Hepatocyte (in vitro differentiated cells): ENCODE measurements around the gene TTL.
"Not testable (repeated sequence)": the region's sequence is repeated elsewhere in the genome, so short reads cannot be mapped to it uniquely, and the experiment has no call there.

Experiments used
- EZH2 ChIP-seq: fragments of 200-600 bp; sonication (generic); IDR thresholded peaks from 2 replicates; pipeline ENCODE4 v1.6.1; 2016; ENCODE audit warnings: antibody characterized with exemption, mild to moderate bottlenecking, borderline replicate concordance
- TF ChIP-seq, protein P1 (sequence below): fragments of 200-600 bp; sonication (generic); IDR thresholded peaks from 2 replicates; pipeline ENCODE4 v1.5.1; 2016; ENCODE audit warnings: antibody characterized with exemption, mild to moderate bottlenecking; ENCODE audit not compliant: poor library complexity

DNA sequence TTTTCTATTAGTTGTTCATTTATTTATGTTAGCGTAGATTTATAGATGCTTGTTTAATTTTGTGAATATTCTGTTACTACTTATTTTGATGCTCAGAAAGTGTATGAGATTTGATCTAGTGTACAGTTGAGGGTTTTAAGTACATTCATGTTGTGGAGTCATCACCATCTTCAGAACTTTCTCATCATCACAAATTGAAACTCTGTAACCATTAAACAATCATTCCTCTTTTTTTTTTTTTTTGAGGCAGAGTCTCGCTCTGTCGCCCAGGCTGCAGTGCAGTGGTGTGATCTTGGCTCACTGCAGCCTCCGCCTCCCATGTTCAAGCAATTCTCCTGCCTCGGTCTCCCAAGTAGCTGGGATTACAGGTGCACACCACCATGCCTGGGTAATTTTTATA lies 84.6 kb downstream of the TTL start:
- TF ChIP-seq, protein P1, sequence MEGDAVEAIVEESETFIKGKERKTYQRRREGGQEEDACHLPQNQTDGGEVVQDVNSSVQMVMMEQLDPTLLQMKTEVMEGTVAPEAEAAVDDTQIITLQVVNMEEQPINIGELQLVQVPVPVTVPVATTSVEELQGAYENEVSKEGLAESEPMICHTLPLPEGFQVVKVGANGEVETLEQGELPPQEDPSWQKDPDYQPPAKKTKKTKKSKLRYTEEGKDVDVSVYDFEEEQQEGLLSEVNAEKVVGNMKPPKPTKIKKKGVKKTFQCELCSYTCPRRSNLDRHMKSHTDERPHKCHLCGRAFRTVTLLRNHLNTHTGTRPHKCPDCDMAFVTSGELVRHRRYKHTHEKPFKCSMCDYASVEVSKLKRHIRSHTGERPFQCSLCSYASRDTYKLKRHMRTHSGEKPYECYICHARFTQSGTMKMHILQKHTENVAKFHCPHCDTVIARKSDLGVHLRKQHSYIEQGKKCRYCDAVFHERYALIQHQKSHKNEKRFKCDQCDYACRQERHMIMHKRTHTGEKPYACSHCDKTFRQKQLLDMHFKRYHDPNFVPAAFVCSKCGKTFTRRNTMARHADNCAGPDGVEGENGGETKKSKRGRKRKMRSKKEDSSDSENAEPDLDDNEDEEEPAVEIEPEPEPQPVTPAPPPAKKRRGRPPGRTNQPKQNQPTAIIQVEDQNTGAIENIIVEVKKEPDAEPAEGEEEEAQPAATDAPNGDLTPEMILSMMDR, result not testable (repeated sequence)
- TF ChIP-seq EZH2, result not testable (repeated sequence)
